ENCODE data around the gene TGFBR3.

Gene TGFBR3

GRCh38 chr1:91651661-91652071 lies 234.3 kb downstream of the TGFBR3 start:
- DNase-seq (ENCODE audit: low read depth, low spot score) = peak; percentile 45
- no peak overlapping the region for H3K4me3 ChIP-seq (ENCODE audit: low read depth, low read length)
- TF ChIP-seq CTCF (IDR thresholded peaks at IDR 0.05; ENCODE audit: low read depth, low read length) = no peak
- in situ Hi-C loops (cut with HindIII; ENCODE audit: low sequenced_read_pairs) = no loop called here

GRCh38 chr1:91651243-91651642 lies 234.7 kb downstream of the TGFBR3 start:
- no peak for DNase-seq (ENCODE audit: low read depth, low spot score)
- no peak for TF ChIP-seq CTCF (IDR thresholded peaks at IDR 0.05; ENCODE audit: low read depth, low read length)
- in situ Hi-C loops (cut with HindIII; ENCODE audit: low sequenced_read_pairs) = no loop called here
- no peak overlapping the region for H3K4me3 ChIP-seq (ENCODE audit: low read depth, low read length)

- TF ChIP-seq CTCF (IDR thresholded peaks at IDR 0.05; ENCODE audit: low read depth, low read length) = no peak
- no peak overlapping the region for H3K4me3 ChIP-seq (ENCODE audit: low read depth, low read length)
- in situ Hi-C loops (cut with HindIII; ENCODE audit: low sequenced_read_pairs) = no loop called here
- peak; percentile 91 for DNase-seq (ENCODE audit: low read depth, low spot score)
Measured at GRCh38 chr1:91650764-91651163, 235.2 kb downstream of the TGFBR3 start.

- no peak for DNase-seq (ENCODE audit: low read depth, low spot score)
- in situ Hi-C loops (cut with HindIII; ENCODE audit: low sequenced_read_pairs) = no loop called here
- H3K4me3 ChIP-seq (ENCODE audit: low read depth, low read length) = no peak overlapping the region
- no peak for TF ChIP-seq CTCF (IDR thresholded peaks at IDR 0.05; ENCODE audit: low read depth, low read length)
Measured at GRCh38 chr1:91647061-91647460, 238.9 kb downstream of the TGFBR3 start.

GRCh38 chr1:91645031-91645430 lies 240.9 kb downstream of the TGFBR3 start:
- H3K4me3 ChIP-seq (ENCODE audit: low read depth, low read length) = no peak overlapping the region
- DNase-seq (ENCODE audit: low read depth, low spot score) = no peak
- in situ Hi-C loops (cut with HindIII; ENCODE audit: low sequenced_read_pairs) = no loop called here
- no peak for TF ChIP-seq CTCF (IDR thresholded peaks at IDR 0.05; ENCODE audit: low read depth, low read length)

- in situ Hi-C loops (cut with HindIII; ENCODE audit: low sequenced_read_pairs) = no loop called here
- no peak for DNase-seq (ENCODE audit: low read depth, low spot score)
- TF ChIP-seq CTCF (IDR thresholded peaks at IDR 0.05; ENCODE audit: low read depth, low read length) = no peak
- no peak overlapping the region for H3K4me3 ChIP-seq (ENCODE audit: low read depth, low read length)
Measured at GRCh38 chr1:91643431-91643830, 242.5 kb downstream of the TGFBR3 start.
